H1 (cell line): ENCODE results near the gene IZUMO4. TPM values are rescaled to one million over a fixed set of nuclear protein-coding genes. Genes with fewer than 3 reads are reported as not detected.

Source experiments
- FOSL1 ChIP-seq: IDR thresholded peaks from 2 replicates; pipeline ENCODE4 v1.6.1; 2011; ENCODE audit warnings: mild to moderate bottlenecking, low read depth, low read length, moderate library complexity; ENCODE audit not compliant: insufficient read depth
- RNF2 ChIP-seq: fragments of 200-900, 300-1000 bp; sonication (generic); IDR thresholded peaks from 2 replicates; pipeline ENCODE4 v1.7.1; 2016; ENCODE audit warnings: borderline replicate concordance, low read depth, mild to moderate bottlenecking, antibody characterized with exemption, low read length; ENCODE audit not compliant: poor library complexity, severe bottlenecking; ENCODE audit errors: missing control alignments
- polyA plus RNA-seq, 7 experiments: library from polyadenylated mRNA; depleted of rRNA in 3 of 7; stranded (reverse) in 5 of 7; unstranded in 2 of 7; fragments of >200 nt in 5 of 7; fragments of 200-250 nt in 2 of 7; gene quantifications; 1 replicate in 5 of 7; 2 replicates in 1 of 7; 4 replicates in 1 of 7; pipeline versions ENCODE4 v1.2.1 to v1.2.3, GENCODE V29; 2011 to 2013; ENCODE audit warnings: missing spikeins in 2 of 7, mixed read lengths in 2 of 7
- total RNA-seq: library from RNA; stranded (reverse); fragmentation: NEBNext Ultra II Directional; extraction: Animal tissue kit (Norgen Biotek cat#: 25700); gene quantifications from 2 replicates; pipeline ENCODE4 v1.2.1, GENCODE V29; 2021
- TF ChIP-seq, protein P1 (sequence below): fragments of 300-600 bp; sonication (generic); IDR thresholded peaks from 2 replicates; pipeline ENCODE4 v1.7.1; 2012; ENCODE audit warnings: low read length, moderate library complexity, mild to moderate bottlenecking, inconsistent platforms; ENCODE audit not compliant: insufficient replicate concordance

Gene IZUMO4
- total and polyA plus RNA-seq, 2 of the 8 experiments (the other 6 are each of a cell fraction or from before 2014, with no cell fraction given) = 1.8 to 1.9 TPM

GRCh38 chr19:2113439-2114211 is 16.9 kb downstream of the IZUMO4 start (continued):
- TF ChIP-seq, protein P1, sequence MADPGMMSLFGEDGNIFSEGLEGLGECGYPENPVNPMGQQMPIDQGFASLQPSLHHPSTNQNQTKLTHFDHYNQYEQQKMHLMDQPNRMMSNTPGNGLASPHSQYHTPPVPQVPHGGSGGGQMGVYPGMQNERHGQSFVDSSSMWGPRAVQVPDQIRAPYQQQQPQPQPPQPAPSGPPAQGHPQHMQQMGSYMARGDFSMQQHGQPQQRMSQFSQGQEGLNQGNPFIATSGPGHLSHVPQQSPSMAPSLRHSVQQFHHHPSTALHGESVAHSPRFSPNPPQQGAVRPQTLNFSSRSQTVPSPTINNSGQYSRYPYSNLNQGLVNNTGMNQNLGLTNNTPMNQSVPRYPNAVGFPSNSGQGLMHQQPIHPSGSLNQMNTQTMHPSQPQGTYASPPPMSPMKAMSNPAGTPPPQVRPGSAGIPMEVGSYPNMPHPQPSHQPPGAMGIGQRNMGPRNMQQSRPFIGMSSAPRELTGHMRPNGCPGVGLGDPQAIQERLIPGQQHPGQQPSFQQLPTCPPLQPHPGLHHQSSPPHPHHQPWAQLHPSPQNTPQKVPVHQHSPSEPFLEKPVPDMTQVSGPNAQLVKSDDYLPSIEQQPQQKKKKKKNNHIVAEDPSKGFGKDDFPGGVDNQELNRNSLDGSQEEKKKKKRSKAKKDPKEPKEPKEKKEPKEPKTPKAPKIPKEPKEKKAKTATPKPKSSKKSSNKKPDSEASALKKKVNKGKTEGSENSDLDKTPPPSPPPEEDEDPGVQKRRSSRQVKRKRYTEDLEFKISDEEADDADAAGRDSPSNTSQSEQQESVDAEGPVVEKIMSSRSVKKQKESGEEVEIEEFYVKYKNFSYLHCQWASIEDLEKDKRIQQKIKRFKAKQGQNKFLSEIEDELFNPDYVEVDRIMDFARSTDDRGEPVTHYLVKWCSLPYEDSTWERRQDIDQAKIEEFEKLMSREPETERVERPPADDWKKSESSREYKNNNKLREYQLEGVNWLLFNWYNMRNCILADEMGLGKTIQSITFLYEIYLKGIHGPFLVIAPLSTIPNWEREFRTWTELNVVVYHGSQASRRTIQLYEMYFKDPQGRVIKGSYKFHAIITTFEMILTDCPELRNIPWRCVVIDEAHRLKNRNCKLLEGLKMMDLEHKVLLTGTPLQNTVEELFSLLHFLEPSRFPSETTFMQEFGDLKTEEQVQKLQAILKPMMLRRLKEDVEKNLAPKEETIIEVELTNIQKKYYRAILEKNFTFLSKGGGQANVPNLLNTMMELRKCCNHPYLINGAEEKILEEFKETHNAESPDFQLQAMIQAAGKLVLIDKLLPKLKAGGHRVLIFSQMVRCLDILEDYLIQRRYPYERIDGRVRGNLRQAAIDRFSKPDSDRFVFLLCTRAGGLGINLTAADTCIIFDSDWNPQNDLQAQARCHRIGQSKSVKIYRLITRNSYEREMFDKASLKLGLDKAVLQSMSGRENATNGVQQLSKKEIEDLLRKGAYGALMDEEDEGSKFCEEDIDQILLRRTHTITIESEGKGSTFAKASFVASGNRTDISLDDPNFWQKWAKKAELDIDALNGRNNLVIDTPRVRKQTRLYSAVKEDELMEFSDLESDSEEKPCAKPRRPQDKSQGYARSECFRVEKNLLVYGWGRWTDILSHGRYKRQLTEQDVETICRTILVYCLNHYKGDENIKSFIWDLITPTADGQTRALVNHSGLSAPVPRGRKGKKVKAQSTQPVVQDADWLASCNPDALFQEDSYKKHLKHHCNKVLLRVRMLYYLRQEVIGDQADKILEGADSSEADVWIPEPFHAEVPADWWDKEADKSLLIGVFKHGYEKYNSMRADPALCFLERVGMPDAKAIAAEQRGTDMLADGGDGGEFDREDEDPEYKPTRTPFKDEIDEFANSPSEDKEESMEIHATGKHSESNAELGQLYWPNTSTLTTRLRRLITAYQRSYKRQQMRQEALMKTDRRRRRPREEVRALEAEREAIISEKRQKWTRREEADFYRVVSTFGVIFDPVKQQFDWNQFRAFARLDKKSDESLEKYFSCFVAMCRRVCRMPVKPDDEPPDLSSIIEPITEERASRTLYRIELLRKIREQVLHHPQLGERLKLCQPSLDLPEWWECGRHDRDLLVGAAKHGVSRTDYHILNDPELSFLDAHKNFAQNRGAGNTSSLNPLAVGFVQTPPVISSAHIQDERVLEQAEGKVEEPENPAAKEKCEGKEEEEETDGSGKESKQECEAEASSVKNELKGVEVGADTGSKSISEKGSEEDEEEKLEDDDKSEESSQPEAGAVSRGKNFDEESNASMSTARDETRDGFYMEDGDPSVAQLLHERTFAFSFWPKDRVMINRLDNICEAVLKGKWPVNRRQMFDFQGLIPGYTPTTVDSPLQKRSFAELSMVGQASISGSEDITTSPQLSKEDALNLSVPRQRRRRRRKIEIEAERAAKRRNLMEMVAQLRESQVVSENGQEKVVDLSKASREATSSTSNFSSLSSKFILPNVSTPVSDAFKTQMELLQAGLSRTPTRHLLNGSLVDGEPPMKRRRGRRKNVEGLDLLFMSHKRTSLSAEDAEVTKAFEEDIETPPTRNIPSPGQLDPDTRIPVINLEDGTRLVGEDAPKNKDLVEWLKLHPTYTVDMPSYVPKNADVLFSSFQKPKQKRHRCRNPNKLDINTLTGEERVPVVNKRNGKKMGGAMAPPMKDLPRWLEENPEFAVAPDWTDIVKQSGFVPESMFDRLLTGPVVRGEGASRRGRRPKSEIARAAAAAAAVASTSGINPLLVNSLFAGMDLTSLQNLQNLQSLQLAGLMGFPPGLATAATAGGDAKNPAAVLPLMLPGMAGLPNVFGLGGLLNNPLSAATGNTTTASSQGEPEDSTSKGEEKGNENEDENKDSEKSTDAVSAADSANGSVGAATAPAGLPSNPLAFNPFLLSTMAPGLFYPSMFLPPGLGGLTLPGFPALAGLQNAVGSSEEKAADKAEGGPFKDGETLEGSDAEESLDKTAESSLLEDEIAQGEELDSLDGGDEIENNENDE = no peak
- TF ChIP-seq FOSL1 (no peak), RNF2 (no peak)
